Measurements from ENCODE around the gene ARHGAP42. TPM values are rescaled to one million over a fixed set of nuclear protein-coding genes. Genes with fewer than 3 reads are reported as not detected.
A peak's percentile ranks its signal among the peaks of the same experiment; 100 is the strongest.

Gene ARHGAP42
- total and polyA plus RNA-seq, 4 donors, result 3.8 to 17.2 (median 12.0) TPM

DNA sequence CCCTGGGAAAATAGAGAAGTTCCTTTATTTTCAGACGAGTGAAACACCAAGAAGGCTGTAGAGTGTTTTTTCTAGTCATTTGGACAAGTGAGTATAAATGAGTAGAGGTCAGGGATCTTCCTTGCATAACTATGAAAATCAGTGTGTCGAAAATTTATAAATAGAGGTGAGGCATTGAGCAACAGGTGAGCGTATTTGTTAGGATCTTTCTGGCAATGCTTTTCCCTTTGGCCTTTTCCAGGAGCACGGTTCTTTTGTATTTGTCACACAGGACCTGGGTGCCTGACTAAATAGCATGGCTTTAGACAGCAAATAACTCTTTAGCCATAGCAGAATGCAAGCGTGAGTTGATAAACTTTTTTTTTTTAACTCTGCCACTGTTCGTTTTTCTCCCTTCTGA, 19.6 kb upstream of the ARHGAP42 start:
- WGBS, result 31% methylated on average over 6 of the region's 6 CpGs
- Histone ChIP-seq H3K9ac (ENCODE audit: low read depth in 1 of 2, low read length in 2 of 2) (no peak overlapping the region), H3K4me3 (ENCODE audit: low read depth in 1 of 3, low read length in 3 of 3) (no peak overlapping the region), H3K9me3 (ENCODE audit: control insufficient read depth in 4 of 4, low read length in 3 of 4) (no peaks in the 10 kb centered on the region), H3K4me1 (ENCODE audit: control insufficient read depth in 4 of 4, insufficient read depth in 4 of 4, low read length in 3 of 4) (peaks cover 0 to 10% (median 4%) of the 10 kb centered on the region in 4 donors), H3K27me3 (ENCODE audit: control insufficient read depth in 4 of 4, insufficient read depth in 4 of 4, low read length in 3 of 4) (no peaks in the 10 kb centered on the region), H3K27ac (ENCODE audit: low read depth in 1 of 2, low read length in 2 of 2) (peak overlapping the region; percentile 70 to 76), H3K36me3 (ENCODE audit: control insufficient read depth in 4 of 4, insufficient read depth in 3 of 4, low read depth in 1 of 4, low read length in 3 of 4) (no peaks in the 10 kb centered on the region)
- no peak for DNase-seq (ENCODE audit: low spot score)
- TF ChIP-seq SP1 (IDR thresholded peaks at IDR 0.05) (peak; percentile 88), HNF4G (IDR thresholded peaks at IDR 0.05) (peak; percentile 21), HNF4A (conservative IDR thresholded peaks at IDR 0.05) (peak; percentile 75 to 84), RAD21 (IDR thresholded peaks at IDR 0.05) (peak; percentile 50 to 65), TAF1 (conservative IDR thresholded peaks at IDR 0.05) (no peak), NR2F2 (IDR thresholded peaks at IDR 0.05) (peak; percentile 80), YY1 (IDR thresholded peaks at IDR 0.05) (peak; percentile 75), JUND (IDR thresholded peaks at IDR 0.05) (peak; percentile 60 to 84), FOXA2 (IDR thresholded peaks at IDR 0.05) (peak; percentile 42), FOXA1 (IDR thresholded peaks at IDR 0.05) (no peak), EGR1 (IDR thresholded peaks at IDR 0.05; ENCODE audit: low read depth in 2 of 2) (peak in 1 of 2 donors; percentile 72), GABPA (IDR thresholded peaks at IDR 0.05 in 1 of 2, conservative IDR thresholded peaks at IDR 0.05 in 1 of 2) (no peak), RXRA (IDR thresholded peaks at IDR 0.05) (peak; percentile 71 to 87)
- TF ChIP-seq, protein P1, sequence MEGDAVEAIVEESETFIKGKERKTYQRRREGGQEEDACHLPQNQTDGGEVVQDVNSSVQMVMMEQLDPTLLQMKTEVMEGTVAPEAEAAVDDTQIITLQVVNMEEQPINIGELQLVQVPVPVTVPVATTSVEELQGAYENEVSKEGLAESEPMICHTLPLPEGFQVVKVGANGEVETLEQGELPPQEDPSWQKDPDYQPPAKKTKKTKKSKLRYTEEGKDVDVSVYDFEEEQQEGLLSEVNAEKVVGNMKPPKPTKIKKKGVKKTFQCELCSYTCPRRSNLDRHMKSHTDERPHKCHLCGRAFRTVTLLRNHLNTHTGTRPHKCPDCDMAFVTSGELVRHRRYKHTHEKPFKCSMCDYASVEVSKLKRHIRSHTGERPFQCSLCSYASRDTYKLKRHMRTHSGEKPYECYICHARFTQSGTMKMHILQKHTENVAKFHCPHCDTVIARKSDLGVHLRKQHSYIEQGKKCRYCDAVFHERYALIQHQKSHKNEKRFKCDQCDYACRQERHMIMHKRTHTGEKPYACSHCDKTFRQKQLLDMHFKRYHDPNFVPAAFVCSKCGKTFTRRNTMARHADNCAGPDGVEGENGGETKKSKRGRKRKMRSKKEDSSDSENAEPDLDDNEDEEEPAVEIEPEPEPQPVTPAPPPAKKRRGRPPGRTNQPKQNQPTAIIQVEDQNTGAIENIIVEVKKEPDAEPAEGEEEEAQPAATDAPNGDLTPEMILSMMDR (IDR thresholded peaks at IDR 0.05; ENCODE audit: low read depth, low read length, missing input control), result no peak
- TF ChIP-seq, protein P2, sequence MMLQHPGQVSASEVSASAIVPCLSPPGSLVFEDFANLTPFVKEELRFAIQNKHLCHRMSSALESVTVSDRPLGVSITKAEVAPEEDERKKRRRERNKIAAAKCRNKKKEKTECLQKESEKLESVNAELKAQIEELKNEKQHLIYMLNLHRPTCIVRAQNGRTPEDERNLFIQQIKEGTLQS (IDR thresholded peaks at IDR 0.05), result peak; percentile 38
- TF ChIP-seq, protein P3, sequence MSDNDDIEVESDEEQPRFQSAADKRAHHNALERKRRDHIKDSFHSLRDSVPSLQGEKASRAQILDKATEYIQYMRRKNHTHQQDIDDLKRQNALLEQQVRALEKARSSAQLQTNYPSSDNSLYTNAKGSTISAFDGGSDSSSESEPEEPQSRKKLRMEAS (IDR thresholded peaks at IDR 0.05), result peak; percentile 89
- TF ChIP-seq, protein P4, sequence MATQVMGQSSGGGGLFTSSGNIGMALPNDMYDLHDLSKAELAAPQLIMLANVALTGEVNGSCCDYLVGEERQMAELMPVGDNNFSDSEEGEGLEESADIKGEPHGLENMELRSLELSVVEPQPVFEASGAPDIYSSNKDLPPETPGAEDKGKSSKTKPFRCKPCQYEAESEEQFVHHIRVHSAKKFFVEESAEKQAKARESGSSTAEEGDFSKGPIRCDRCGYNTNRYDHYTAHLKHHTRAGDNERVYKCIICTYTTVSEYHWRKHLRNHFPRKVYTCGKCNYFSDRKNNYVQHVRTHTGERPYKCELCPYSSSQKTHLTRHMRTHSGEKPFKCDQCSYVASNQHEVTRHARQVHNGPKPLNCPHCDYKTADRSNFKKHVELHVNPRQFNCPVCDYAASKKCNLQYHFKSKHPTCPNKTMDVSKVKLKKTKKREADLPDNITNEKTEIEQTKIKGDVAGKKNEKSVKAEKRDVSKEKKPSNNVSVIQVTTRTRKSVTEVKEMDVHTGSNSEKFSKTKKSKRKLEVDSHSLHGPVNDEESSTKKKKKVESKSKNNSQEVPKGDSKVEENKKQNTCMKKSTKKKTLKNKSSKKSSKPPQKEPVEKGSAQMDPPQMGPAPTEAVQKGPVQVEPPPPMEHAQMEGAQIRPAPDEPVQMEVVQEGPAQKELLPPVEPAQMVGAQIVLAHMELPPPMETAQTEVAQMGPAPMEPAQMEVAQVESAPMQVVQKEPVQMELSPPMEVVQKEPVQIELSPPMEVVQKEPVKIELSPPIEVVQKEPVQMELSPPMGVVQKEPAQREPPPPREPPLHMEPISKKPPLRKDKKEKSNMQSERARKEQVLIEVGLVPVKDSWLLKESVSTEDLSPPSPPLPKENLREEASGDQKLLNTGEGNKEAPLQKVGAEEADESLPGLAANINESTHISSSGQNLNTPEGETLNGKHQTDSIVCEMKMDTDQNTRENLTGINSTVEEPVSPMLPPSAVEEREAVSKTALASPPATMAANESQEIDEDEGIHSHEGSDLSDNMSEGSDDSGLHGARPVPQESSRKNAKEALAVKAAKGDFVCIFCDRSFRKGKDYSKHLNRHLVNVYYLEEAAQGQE (IDR thresholded peaks at IDR 0.05), result no peak
- TF ChIP-seq, protein P5, sequence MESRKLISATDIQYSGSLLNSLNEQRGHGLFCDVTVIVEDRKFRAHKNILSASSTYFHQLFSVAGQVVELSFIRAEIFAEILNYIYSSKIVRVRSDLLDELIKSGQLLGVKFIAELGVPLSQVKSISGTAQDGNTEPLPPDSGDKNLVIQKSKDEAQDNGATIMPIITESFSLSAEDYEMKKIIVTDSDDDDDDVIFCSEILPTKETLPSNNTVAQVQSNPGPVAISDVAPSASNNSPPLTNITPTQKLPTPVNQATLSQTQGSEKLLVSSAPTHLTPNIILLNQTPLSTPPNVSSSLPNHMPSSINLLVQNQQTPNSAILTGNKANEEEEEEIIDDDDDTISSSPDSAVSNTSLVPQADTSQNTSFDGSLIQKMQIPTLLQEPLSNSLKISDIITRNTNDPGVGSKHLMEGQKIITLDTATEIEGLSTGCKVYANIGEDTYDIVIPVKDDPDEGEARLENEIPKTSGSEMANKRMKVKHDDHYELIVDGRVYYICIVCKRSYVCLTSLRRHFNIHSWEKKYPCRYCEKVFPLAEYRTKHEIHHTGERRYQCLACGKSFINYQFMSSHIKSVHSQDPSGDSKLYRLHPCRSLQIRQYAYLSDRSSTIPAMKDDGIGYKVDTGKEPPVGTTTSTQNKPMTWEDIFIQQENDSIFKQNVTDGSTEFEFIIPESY (IDR thresholded peaks at IDR 0.05), result peak; percentile 85

All from liver (tissue), 9 donors.